GM19455 (cell line): ENCODE data around the gene M1AP.
"Not testable (repeated sequence)": the region's sequence is repeated elsewhere in the genome, so short reads cannot be mapped to it uniquely, and the experiment has no call there.

ENCODE experiments used
- ATAC-seq: cut with Tn5 transposase; IDR thresholded peaks from one replicate; pipeline ENCODE4 v1.9.1; 2021; ENCODE audit not compliant: unreplicated experiment

M1AP gene

DNA sequence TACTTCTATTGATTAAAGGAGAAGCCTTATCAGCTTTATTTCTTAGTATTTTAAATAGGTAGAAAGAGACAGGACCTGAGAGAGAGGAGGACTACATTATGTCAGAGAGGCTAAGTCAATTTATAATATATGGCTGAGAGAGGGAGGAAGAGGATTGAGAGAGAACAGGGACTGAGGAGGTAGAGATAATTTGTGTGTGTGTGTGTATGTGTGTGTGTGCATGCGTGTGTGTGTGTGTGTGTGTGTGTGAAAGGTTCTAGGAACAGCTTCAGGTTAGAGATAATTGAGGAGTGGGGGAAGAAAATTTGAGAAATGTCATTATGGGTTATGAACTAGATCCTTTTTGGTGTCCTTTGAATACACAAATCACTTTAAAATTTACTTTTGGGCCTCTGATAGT is 78.4 kb downstream of the M1AP start:
- ATAC-seq = no peak

DNA sequence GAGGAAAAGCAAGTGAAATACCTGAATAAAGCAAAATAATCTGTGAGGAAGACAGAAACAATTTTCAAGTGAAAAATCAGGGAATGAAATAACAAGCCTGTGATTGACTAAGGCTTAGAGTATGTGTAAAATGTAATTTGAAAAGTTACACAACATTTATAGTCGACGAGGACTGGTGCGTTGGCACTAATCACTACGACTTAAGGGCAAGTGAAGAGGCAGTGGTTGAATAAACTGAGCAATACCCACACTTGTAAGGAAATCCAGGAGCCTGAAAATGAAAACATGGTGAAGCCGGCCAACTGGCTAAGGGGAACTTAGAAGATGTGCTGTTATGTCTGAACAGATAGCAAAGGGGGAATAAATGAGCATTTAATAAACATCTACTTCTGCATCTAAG is 80.2 kb downstream of the M1AP start:
- no peak for ATAC-seq

- ATAC-seq = no peak
These were observed 81.4 kb downstream of the M1AP start for GRCh38 chr2:74566754-74567085.

GRCh38 chr2:74566076-74566753 is 81.9 kb downstream of the M1AP start:
- no peak for ATAC-seq

GRCh38 chr2:74564222-74564621 is 83.9 kb downstream of the M1AP start:
- no peak for ATAC-seq

DNA sequence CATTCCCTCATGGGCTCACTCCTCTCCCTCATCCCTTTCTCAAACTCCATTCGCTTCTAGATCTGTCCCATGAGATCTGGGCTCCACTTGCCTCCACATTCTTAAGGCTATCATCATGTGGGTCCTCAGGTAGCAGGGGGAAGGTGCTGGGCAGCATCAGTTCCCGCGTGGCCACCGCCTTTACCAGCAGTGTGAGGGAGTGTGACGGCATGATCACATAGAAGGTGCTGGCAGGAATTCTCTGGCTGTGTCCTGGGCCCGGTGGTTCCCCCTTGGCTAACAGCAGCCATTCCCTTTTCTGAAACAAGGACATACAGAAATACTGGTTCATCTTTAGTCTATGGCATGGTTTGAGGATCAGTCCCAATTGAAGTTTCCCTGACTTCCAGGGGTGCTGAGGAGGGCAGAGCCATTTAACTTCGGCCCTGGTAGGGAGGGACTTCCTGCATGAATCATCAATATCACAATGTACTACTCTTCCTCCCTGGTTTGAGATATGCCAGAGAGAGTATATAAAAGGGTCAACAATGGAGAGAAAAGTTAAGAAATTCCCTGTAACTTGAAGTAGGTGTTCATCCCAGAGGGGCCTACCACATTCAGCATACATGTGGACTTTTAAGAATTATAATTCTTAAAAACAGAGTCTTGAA is 85.9 kb downstream of the M1AP start:
- ATAC-seq = no peak

- not testable (repeated sequence) for ATAC-seq
These were observed 87.1 kb downstream of the M1AP start for GRCh38 chr2:74561022-74561421.

DNA sequence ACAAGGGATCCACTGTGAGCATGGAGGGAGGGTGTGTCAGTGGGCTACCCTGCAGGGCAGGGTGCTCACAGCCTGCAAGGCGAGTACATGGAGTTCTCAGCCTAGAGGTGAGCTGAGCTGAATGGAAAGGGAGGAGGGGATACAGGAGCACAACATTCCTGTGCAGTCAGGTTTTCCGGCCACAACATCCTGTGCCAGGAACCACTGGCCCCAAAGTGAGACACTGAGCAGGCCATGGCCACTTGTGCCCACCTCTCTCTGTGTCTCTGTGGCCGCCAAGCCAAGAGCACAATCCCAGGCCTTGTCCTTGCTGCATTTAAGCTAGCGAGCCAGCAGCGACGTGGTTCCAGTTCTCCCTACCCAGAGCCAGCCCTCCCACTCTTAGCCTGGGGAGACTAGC is 87.5 kb downstream of the M1AP start:
- ATAC-seq = no peak

DNA sequence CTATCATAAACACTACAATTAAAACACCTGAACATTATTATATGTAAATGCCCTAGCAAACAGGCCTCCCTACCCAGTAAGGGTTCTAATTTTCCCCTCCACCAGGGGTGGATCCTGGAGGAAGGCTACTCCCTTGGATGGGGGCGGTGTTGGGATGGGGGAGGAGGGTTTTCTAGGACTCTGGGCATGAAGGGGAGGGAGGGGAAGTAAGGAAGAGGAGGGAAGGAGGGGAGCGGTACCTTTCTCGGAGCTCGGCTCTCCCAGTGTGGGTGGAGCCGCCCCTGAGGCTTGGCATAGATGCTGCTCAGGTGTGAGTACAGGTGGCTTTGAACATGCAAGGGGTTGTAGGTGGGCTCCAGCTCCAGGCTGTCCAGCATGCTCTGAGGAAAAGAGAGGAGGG is 88.2 kb downstream of the M1AP start:
- ATAC-seq = no peak

GRCh38 chr2:74558284-74559230 is 89.6 kb downstream of the M1AP start:
- ATAC-seq = no peak

DNA sequence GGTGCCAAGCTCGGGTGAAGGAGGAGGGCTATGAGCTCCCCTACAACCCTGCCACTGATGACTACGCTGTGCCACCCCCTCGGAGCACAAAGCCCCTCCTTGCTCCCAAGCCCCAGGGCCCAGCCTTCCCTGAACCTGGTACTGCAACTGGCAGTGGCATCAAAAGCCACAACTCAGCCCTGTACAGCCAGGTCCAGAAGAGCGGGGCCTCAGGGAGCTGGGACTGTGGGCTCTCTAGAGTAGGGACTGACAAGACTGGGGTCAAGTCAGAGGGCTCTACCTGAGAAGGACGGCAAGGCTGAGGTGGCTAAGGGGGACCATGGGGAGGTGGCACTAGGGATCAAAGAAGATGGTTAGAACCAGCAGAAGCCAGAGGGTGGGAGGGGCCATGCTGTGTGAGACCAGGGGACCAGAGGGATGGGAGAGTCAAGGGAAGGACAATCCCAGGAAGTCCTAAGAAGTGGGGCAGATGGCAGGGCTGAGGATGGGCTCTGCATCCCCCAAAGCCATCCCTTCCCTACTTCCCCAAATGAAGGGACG is 91.2 kb downstream of the M1AP start:
- no peak for ATAC-seq

GRCh38 chr2:74556159-74556558 is 92.0 kb downstream of the M1AP start:
- ATAC-seq = no peak

- no peak for ATAC-seq
These were observed 92.5 kb downstream of the M1AP start for GRCh38 chr2:74555610-74556103.

DNA sequence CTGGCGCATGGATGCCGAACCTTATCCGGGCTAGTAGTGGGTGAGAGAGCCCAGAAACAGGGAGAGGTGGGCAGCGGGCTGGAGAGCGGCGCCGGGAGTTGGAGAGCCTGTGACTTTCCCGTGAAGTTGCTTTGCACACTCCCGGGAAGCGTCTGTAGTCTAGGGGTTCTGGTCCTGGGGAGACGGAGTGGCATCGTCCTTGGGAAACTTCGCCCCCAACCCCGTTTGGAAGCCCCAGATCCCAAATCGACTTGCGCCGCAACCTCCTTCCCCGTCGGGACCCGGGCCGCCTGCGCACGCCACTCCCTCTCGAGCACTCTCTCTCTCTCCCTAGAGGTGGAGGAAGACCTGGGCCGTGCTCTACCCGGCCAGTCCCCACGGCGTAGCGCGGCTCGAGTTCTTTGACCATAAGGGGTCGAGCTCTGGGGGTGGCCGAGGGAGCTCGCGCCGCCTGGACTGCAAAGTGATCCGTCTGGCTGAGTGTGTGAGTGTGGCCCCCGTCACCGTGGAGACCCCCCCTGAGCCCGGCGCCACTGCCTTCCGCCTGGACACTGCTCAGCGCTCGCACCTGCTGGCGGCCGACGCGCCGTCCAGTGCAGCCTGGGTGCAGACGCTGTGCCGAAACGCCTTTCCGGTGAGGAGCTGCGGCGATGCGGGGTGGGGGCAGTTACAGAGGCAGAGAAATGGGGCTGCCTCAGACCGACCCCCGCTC is 93.2 kb downstream of the M1AP start:
- peak; percentile 52 for ATAC-seq

GRCh38 chr2:74553892-74554819 is 94.0 kb downstream of the M1AP start, which contains the start of the genes DOK1 and LOXL3:
DOK1 (plus strand) TSS chr2:74554720; CDS start chr2:74554755, 35 bp downstream.
LOXL3 (minus strand) TSS chr2:74553942; CDS start chr2:74552634, 1,308 bp downstream.
- peak; percentile 46 for ATAC-seq

GRCh38 chr2:74552914-74553811 is 95.0 kb downstream of the M1AP start:
- ATAC-seq = no peak

DNA sequence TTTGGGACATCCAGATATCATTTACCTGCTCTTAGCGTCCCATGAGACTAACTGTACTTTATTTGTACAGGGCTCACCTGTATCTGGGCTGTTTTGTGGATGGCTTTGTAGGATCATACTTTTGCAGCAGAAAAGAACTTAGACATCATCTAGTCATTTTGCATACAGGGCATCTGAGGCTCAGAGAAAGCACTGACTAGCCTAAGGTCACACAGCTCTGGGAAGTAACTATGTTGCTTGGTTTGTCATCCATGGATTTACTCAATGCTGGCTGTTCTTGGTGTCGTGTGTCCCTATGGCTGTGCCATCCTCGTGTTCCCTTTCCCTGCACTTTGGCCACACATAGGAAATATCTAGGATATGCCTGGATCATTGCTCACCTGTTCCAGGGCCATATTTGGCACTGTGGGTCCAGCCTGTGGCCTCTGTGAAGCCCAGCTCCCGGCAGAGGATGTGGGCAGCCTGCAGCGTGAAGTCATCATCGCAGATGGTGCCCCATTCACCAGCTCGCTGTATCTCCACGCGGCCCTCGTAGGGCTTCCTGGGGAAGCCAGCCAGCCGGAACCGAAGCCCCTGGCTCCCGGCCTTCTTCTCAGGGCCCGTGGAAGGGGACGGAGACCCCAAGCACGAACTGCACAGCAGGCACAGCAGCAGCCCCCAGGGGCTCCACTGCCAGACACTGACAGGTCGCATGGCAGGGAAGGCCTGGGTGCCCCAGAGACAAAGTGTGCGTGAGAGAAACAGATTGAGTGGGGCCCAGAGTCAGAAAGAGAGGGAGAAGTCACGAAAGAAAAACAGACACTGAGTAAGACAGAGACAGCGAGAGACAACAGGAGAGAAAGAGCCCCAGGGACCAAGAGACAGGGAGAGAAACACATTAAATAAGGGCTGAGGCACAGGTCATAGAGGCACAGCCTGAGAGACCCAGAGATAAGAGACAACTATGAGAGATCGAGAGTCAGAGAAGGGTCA is 95.9 kb downstream of the M1AP start:
- no peak for ATAC-seq
